Smooth muscle cell (in vitro differentiated cells): Measurements from ENCODE around the gene DAGLA. TPM values are rescaled to one million over a fixed set of nuclear protein-coding genes. Genes with fewer than 3 reads are reported as not detected.

Experiments
- DNase-seq: peaks from one replicate; lab custom pipeline; 2025; ENCODE audit not compliant: unreplicated experiment; lab: John Stamatoyannopoulos, UW
- H2AFZ ChIP-seq: fragments of 200-600 bp; sonication (generic); 2 replicates; pipeline ENCODE4 v1.6.0; 2016; ENCODE audit warnings: antibody characterized with exemption, low read depth, mild to moderate bottlenecking
- H3F3A ChIP-seq: fragments of 200-600 bp; sonication (generic); 2 replicates; pipeline ENCODE4 v1.6.0; 2017; ENCODE audit warnings: antibody characterized with exemption, low read depth
- H3K27ac ChIP-seq: fragments of 200-600 bp; sonication (generic); 2 replicates; pipeline ENCODE4 v1.5.1; 2016; ENCODE audit warnings: low read depth, mild to moderate bottlenecking
- H3K27me3 ChIP-seq: fragments of 200-600 bp; sonication (generic); 2 replicates; pipeline ENCODE4 v1.6.1; 2016; ENCODE audit warnings: low read depth, mild to moderate bottlenecking
- H3K36me3 ChIP-seq: fragments of 200-600 bp; sonication (generic); 2 replicates; pipeline ENCODE4 v1.5.1; 2016; ENCODE audit warnings: low read depth
- H3K4me1 ChIP-seq: fragments of 200-600 bp; sonication (generic); 2 replicates; pipeline ENCODE4 v1.5.1; 2016; ENCODE audit warnings: low read depth
- H3K4me2 ChIP-seq: fragments of 200-600 bp; sonication (generic); 2 replicates; pipeline ENCODE4 v1.6.0; 2016; ENCODE audit warnings: mild to moderate bottlenecking
- H3K4me3 ChIP-seq: fragments of 200-600 bp; sonication (generic); 2 replicates; pipeline ENCODE4 v1.5.1; 2016; ENCODE audit warnings: mild to moderate bottlenecking
- H3K79me2 ChIP-seq: fragments of 200-600 bp; sonication (generic); 2 replicates; pipeline ENCODE4 v1.6.0; 2016; ENCODE audit warnings: low read depth, mild to moderate bottlenecking
- H3K9ac ChIP-seq: fragments of 200-600 bp; sonication (generic); 2 replicates; pipeline ENCODE4 v1.6.0; 2016; ENCODE audit warnings: low read depth
- H3K9me3 ChIP-seq: fragments of 200-600 bp; sonication (generic); replicated peaks from 2 replicates; pipeline ENCODE4 v1.5.1; 2016; ENCODE audit warnings: low read depth
- H4K20me1 ChIP-seq: fragments of 200-600 bp; sonication (generic); 2 replicates; pipeline ENCODE4 v1.6.0; 2016; ENCODE audit warnings: low read depth
- WGBS: methylation state at CpG from one replicate; pipeline ENCODE4 v1.1.7; 2016; ENCODE audit warnings: low lambda C conversion rate; 5-methylcytosine and 5-hydroxymethylcytosine counted together
- polyA plus RNA-seq: library from polyadenylated mRNA; unstranded; fragments of >200 nt; fragmentation: Nextera tagmentation; extraction: Ambion mirVana; gene quantifications from 2 replicates; pipeline ENCODE4 v1.2.1, GENCODE V29; 2016
- total RNA-seq: library from RNA; depleted of rRNA; stranded (reverse); fragments of >200 nt; gene quantifications from 2 replicates; pipeline ENCODE4 v1.2.3, GENCODE V29; 2014
- TF ChIP-seq, protein P1 (sequence below): fragments of 200-600 bp; sonication (generic); IDR thresholded peaks from 2 replicates; pipeline ENCODE4 v1.5.1; 2017; ENCODE audit warnings: borderline replicate concordance, mild to moderate bottlenecking, antibody characterized with exemption; ENCODE audit not compliant: insufficient read depth, poor library complexity, severe bottlenecking

DAGLA gene
- total and polyA plus RNA-seq, 2 experiments from 2014 or later = 1.3 to 3.9 TPM

DNA sequence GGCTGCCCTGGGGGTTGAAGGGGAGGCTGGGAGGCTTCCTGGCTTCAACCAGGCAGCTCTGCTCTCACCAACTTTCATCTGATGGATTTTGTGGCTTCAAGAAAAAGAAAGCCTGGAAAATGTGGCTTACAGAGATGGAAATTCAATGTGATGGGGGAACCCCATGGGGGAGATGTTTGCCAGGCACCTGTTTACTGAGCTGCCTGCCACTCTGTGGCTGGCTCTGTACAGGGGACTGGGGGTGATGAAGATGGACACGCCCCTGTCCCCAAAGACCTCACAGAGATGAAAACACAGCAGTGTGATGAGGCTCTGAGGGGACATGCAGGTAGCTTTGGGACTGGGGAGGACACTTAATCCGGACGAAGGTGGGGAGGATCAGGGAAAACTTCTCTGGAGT lies 102.1 kb downstream of the DAGLA start:
- WGBS = 83% methylated on average over 3 of the region's 3 CpGs
- Histone ChIP-seq H3K4me1 (no peaks in the 10 kb centered on the region), H3K36me3 (no peaks in the 10 kb centered on the region), H3K79me2 (no peaks in the 10 kb centered on the region), H4K20me1 (peaks cover 17% of the 10 kb centered on the region), H3K9ac (no peak overlapping the region), H3K27ac (no peak overlapping the region), H3K27me3 (no peaks in the 10 kb centered on the region), H2AFZ (no peak overlapping the region), H3K9me3 (no peaks in the 10 kb centered on the region), H3K4me3 (no peak overlapping the region), H3F3A (peaks cover 8% of the 10 kb centered on the region), H3K4me2 (no peak overlapping the region)
- TF ChIP-seq, protein P1, sequence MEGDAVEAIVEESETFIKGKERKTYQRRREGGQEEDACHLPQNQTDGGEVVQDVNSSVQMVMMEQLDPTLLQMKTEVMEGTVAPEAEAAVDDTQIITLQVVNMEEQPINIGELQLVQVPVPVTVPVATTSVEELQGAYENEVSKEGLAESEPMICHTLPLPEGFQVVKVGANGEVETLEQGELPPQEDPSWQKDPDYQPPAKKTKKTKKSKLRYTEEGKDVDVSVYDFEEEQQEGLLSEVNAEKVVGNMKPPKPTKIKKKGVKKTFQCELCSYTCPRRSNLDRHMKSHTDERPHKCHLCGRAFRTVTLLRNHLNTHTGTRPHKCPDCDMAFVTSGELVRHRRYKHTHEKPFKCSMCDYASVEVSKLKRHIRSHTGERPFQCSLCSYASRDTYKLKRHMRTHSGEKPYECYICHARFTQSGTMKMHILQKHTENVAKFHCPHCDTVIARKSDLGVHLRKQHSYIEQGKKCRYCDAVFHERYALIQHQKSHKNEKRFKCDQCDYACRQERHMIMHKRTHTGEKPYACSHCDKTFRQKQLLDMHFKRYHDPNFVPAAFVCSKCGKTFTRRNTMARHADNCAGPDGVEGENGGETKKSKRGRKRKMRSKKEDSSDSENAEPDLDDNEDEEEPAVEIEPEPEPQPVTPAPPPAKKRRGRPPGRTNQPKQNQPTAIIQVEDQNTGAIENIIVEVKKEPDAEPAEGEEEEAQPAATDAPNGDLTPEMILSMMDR = no peak
- no peak for DNase-seq

DNA sequence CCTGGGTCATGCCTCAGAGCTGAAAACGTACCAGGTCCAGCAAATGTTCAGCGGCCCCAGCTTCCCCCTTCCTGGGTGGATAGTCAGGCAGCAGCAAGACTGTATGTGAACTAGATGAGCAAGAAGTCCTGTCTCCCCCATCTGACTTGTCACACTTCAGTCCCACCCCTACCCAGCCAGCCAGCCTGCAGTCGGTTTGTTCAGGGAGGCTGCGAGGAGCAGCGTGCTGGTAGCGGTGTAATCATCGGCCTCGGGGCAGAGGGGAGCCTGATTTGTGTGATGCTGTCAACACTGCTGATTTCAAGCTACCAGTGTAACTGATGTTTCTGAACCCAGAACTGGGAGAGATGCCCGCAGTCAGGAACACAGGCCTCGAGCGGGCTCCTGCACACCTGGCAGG lies 102.7 kb downstream of the DAGLA start:
- H3K9ac ChIP-seq = no peak overlapping the region
- DNase-seq = no peak
- no peak overlapping the region for H3K27ac ChIP-seq
- no peaks in the 10 kb centered on the region for H3K4me1 ChIP-seq
- no peaks in the 10 kb centered on the region for H3K9me3 ChIP-seq
- no peaks in the 10 kb centered on the region for H3K79me2 ChIP-seq
- no peaks in the 10 kb centered on the region for H3K36me3 ChIP-seq
- 67% methylated on average over 11 of the region's 11 CpGs for WGBS
- peaks cover 18% of the 10 kb centered on the region for H4K20me1 ChIP-seq
- no peak overlapping the region for H3K4me3 ChIP-seq
- no peak overlapping the region for H3K4me2 ChIP-seq
- no peaks in the 10 kb centered on the region for H3K27me3 ChIP-seq
- H3F3A ChIP-seq = peaks cover 13% of the 10 kb centered on the region
- H2AFZ ChIP-seq = no peak overlapping the region
- TF ChIP-seq, protein P1 = no peak

DNA sequence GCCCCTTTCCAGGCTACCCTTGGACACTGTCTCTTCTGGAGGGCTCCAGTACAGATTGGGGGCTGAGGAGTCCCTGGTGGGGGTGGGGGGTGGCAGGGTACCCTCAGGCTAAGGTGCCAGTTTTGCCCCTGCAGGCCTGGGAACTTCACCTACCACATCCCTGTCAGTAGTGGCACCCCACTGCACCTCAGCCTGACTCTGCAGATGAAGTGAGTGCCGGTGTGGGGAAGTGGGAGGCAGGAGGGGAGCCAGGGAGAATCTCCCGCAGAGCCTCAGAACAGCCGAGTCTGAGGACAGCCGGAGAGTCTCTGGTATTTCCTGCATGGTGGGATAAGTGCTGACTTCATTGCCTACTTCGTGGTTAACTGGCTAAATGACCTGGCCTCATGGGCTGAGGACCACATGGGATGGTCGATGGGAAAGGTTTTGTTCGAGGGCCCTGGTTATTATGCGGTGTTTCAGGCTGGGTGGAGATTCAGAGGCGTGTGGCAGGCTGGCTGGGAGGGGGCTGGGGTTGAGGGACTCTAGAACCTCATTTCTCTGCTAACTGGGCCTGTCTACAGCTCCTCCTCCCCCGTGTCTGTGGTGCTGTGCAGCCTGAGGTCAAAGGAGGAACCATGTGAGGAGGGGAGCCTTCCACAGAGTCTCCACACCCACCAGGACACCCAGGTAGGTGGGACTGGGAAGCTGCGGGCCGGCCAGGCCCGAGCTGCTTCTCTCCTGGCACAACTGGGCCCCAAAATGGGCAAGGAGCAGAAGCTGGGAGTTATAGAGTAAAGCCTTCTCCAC lies 103.7 kb downstream of the DAGLA start:
- H3K36me3 ChIP-seq = no peaks in the 10 kb centered on the region
- no peaks in the 10 kb centered on the region for H3K4me1 ChIP-seq
- H4K20me1 ChIP-seq = peaks cover 18% of the 10 kb centered on the region
- no peak overlapping the region for H3K9ac ChIP-seq
- peaks cover 13% of the 10 kb centered on the region for H3F3A ChIP-seq
- DNase-seq = no peak
- H3K4me3 ChIP-seq = no peak overlapping the region
- H3K79me2 ChIP-seq = no peaks in the 10 kb centered on the region
- no peak overlapping the region for H2AFZ ChIP-seq
- 38% methylated on average over 13 of the region's 13 CpGs for WGBS
- H3K27me3 ChIP-seq = no peaks in the 10 kb centered on the region
- peak overlapping the region; percentile 52 for H3K27ac ChIP-seq
- no peaks in the 10 kb centered on the region for H3K9me3 ChIP-seq
- no peak overlapping the region for H3K4me2 ChIP-seq
- TF ChIP-seq, protein P1 = no peak

DNA sequence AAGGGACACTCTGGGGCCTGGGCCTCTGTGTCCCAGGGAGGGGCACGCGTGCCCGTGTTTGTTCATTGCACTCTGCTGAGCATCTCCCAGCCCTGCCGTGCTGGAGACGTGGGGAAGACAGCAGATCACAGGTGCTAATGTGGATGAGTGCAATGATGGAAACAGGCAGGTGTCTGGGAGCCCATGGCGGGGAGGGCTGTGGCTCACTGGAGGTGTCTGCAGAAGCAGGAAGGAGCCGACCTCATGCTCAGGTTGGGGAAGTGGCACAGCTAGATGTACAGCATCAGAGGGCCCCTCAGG lies 104.3 kb downstream of the DAGLA start:
- no peaks in the 10 kb centered on the region for H3K36me3 ChIP-seq
- no peaks in the 10 kb centered on the region for H3K4me1 ChIP-seq
- no peak overlapping the region for H3K9ac ChIP-seq
- peaks cover 13% of the 10 kb centered on the region for H3F3A ChIP-seq
- 97% methylated on average over 7 of the region's 7 CpGs for WGBS
- H4K20me1 ChIP-seq = peaks cover 18% of the 10 kb centered on the region
- no peak for DNase-seq
- no peaks in the 10 kb centered on the region for H3K9me3 ChIP-seq
- peak overlapping the region; percentile 52 for H3K27ac ChIP-seq
- TF ChIP-seq, protein P1 = no peak
- no peaks in the 10 kb centered on the region for H3K27me3 ChIP-seq
- no peak overlapping the region for H3K4me3 ChIP-seq
- H3K4me2 ChIP-seq = no peak overlapping the region
- H2AFZ ChIP-seq = no peak overlapping the region
- no peaks in the 10 kb centered on the region for H3K79me2 ChIP-seq
